Psoas muscle (tissue), 8 donors: ENCODE measurements around the gene COA4. TPM values are rescaled to one million over a fixed set of nuclear protein-coding genes. Genes with fewer than 3 reads are reported as not detected.
A peak's percentile ranks its signal among the peaks of the same experiment; 100 is the strongest.

Experiments
- ATAC-seq, 4 donors: fragments of 200-7000 bp; cut with Tn5 transposase; one replicate each; pipeline ENCODE4 v1.9.1; 2020; ENCODE audit warnings: moderate library complexity in 3 of 4, mild to moderate bottlenecking in 2 of 4
- DNase-seq, 2 donors: peaks; one replicate each; pipeline ENCODE4 v3.0.0-alpha.2; 2020
- H3K27ac ChIP-seq: fragments of 200-600 bp; one replicate; pipeline ENCODE4 v1.8.0; 2022
- H3K27me3 ChIP-seq, 3 donors: fragments of 200-600 bp in 1 of 3; one replicate each; pipeline versions ENCODE4 v1.6.1 to v1.8.0; 2013 to 2022; ENCODE audit warnings: low read length in 2 of 3, mild to moderate bottlenecking in 2 of 3, moderate library complexity in 1 of 3; ENCODE audit not compliant: insufficient read depth in 3 of 3
- H3K36me3 ChIP-seq, 2 donors: fragments of 200-600 bp in 1 of 2; one replicate each; pipeline versions ENCODE4 v1.6.1 to v1.8.0; 2013 to 2022; ENCODE audit warnings: low read depth in 1 of 2, mild to moderate bottlenecking in 1 of 2, moderate library complexity in 1 of 2; ENCODE audit not compliant: insufficient read depth in 1 of 2
- H3K4me1 ChIP-seq: fragments of 200-600 bp; one replicate; pipeline ENCODE4 v1.8.0; 2022
- H3K4me3 ChIP-seq: fragments of 200-600 bp; one replicate; pipeline ENCODE4 v1.8.0; 2022; ENCODE audit warnings: mild to moderate bottlenecking
- H3K9me3 ChIP-seq: fragments of 200-600 bp; one replicate; pipeline ENCODE4 v1.8.0; 2022
- WGBS, 3 donors: extraction: QIAGEN DNeasy Blood & Tissue Kit; methylation state at CpG; one replicate each; pipeline versions ENCODE4 v1.1.6 to v1.1.7; 2013; 5-methylcytosine and 5-hydroxymethylcytosine counted together
- intact Hi-C, 2 donors: fragments of 100-400 bp; cut with DNase I; formaldehyde crosslinking; loops; one replicate each; pipeline versions ENCODE4 v1.11.0 to v1.14.2; 2022
- polyA plus RNA-seq, 3 donors: library from polyadenylated mRNA; stranded (reverse); fragments of 200-250 nt; gene quantifications; one replicate each; pipeline ENCODE4 v1.2.3, GENCODE V29; 2013
- total RNA-seq, 4 donors: library from RNA; stranded (reverse); fragmentation: NEBNext Ultra II Directional in 2 of 4; extraction: Animal tissue kit (Norgen Biotek cat#: 25700) in 2 of 4; gene quantifications; one replicate each; pipeline versions ENCODE4 v1.2.1 to v1.2.4, GENCODE V29; 2021 to 2023
- TF ChIP-seq, protein P1 (sequence below): fragments of 200-600 bp; IDR thresholded peaks from one replicate; pipeline ENCODE4 v1.8.0; 2022; ENCODE audit warnings: antibody characterized with exemption
- donor health status: healthy with polysubstance abuse.
- donor health status: DM: no; HTN: no; CAD: no; lungs with moderate emphysema.
- donor health status: Bipolar disorder and iron deficiency.
- donor health status: healthy.
- donor health status: DM: yes; HTN: yes; CAD: no.
- donor health status: DM: no; HTN: no; CAD: no.
- donor health status: DM: no; HTN: no; CAD: no.
- donor health status: DM: yes; HTN: yes; CAD: no.

The COA4 gene
- total and polyA plus RNA-seq, 7 donors, result 59.3 to 138 (median 72.7) TPM

DNA sequence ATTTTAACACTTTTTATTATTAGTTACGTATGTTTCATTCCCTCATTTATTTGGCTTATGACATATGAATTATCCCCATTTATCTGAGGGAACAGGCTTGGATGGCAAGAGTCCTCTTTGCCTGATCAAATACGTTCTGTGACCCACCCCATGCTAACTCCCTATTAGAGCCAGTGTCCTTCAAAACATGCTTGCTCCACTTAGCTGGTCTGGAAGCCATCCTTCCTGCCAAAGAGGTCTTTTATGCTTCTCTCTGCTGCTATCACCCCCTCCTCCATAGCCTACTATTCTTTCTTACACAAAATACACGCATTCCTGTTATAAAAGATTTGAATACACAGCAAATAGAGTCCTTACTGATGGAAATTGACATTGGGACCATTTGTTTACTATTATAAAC is 6.4 kb downstream of the COA4 start:
- H3K27me3 ChIP-seq, result no peaks in the 10 kb centered on the region
- peaks cover 10 to 58% of the 10 kb centered on the region in 2 donors for H3K36me3 ChIP-seq
- DNase-seq (no peak), ATAC-seq (no peak)
- H3K9me3 ChIP-seq, result no peaks in the 10 kb centered on the region
- H3K4me3 ChIP-seq, result no peak overlapping the region
- no peak overlapping the region for H3K27ac ChIP-seq
- 88 to 89% (median 88%) methylated on average over 3 of the region's 3 CpGs for WGBS, 3 donors
- peaks cover 10% of the 10 kb centered on the region for H3K4me1 ChIP-seq
- TF ChIP-seq, protein P1, sequence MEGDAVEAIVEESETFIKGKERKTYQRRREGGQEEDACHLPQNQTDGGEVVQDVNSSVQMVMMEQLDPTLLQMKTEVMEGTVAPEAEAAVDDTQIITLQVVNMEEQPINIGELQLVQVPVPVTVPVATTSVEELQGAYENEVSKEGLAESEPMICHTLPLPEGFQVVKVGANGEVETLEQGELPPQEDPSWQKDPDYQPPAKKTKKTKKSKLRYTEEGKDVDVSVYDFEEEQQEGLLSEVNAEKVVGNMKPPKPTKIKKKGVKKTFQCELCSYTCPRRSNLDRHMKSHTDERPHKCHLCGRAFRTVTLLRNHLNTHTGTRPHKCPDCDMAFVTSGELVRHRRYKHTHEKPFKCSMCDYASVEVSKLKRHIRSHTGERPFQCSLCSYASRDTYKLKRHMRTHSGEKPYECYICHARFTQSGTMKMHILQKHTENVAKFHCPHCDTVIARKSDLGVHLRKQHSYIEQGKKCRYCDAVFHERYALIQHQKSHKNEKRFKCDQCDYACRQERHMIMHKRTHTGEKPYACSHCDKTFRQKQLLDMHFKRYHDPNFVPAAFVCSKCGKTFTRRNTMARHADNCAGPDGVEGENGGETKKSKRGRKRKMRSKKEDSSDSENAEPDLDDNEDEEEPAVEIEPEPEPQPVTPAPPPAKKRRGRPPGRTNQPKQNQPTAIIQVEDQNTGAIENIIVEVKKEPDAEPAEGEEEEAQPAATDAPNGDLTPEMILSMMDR, result no peak
- intact Hi-C loops, result no loop called here

DNA sequence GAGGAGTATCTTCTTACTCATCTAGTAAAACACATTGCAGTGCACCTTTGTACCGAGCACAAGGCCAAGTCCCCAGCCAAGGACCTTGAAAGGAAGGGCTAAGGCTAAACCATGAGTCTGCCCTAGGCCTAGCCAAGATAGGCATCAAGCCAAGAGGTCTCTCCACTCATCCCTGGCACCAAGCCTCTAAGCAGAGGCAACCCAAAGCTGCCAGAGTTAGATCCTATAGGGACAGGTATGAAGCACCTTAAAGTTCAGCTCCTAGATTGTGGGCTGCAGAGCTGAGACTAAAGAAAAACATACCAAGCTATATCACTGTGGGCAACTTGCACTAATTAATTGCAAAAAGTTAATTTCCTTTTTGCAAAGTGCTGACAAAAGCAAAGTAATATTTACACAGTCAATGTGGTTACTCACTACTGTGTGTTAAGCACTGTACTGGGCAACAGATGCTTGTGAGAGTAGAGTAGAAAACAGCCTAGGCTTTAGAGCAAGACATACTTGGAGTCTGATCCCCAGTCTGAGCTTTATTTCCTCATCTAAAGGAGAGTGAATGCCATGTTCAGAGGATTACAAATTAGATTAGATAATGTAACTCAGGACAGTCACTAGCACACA is 7.2 kb downstream of the COA4 start:
- WGBS, 3 donors, result 24 to 56% (median 26%) methylated on average over 1 of the region's 1 CpG
- Histone ChIP-seq H3K4me1 (peaks cover 5% of the 10 kb centered on the region), H3K9me3 (no peaks in the 10 kb centered on the region), H3K36me3 (peaks cover 6 to 58% of the 10 kb centered on the region in 2 donors), H3K27ac (no peak overlapping the region), H3K27me3 (no peaks in the 10 kb centered on the region), H3K4me3 (no peak overlapping the region)
- intact Hi-C loops, result no loop called here
- DNase-seq (no peak), ATAC-seq (peak in 2 of 4 donors; percentile 34 to 44)
- TF ChIP-seq, protein P1, result no peak

DNA sequence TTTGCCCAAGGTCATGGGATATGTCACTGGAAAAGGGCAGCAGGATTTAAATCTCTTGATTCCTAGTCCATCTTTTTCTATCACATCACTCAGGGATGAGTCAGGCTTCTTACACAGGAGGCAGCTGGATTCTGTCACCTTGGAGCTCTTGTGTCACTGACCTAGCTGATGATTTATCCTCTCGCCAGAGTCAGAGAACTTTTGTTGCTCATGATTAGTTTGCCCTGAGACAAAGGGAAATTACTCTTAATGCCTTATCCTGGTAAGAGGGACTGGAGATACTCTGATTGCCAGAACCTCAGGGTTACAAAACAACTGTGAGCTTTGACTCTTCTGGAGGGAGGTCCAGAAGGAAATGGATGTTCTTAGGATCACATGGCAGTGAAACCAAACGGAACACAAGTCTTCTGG is 10.1 kb downstream of the COA4 start:
- H3K36me3 ChIP-seq, result peaks cover 0 to 53% of the 10 kb centered on the region in 2 donors
- DNase-seq, result no peak

DNA sequence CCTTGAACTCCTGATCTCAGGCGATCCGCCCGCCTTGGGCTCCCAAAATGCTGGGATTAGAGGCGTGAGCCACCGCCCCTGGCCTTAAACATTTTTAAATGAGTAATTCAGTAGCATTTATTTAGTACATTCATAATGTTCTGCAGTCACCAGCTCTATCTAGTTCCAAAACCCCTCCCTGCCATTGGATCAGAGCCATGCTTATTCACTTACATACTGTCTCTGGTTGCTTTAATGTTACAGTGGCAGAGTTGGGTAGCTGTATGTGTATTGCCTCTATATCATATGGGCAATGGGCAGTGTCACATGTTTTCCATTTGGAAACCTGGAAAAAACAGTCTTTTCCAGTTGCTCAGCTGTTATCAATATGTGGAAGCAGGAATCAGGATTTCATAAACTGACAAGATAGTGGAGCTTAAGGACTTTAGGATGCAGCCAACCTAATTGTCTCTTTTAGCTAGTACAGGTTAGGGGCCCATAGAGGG is 10.5 kb downstream of the COA4 start:
- H3K36me3 ChIP-seq, result peaks cover 0 to 53% of the 10 kb centered on the region in 2 donors
- intact Hi-C loops, result no loop called here
- no peaks in the 10 kb centered on the region for H3K27me3 ChIP-seq
- H3K9me3 ChIP-seq, result no peaks in the 10 kb centered on the region
- TF ChIP-seq, protein P1, result no peak
- 74 to 90% (median 88%) methylated on average over 5 of the region's 5 CpGs for WGBS, 3 donors
- H3K4me1 ChIP-seq, result peaks cover 5% of the 10 kb centered on the region
- no peak overlapping the region for H3K4me3 ChIP-seq
- DNase-seq, result no peak
- no peak overlapping the region for H3K27ac ChIP-seq
- peak in 2 of 4 donors; percentile 13 to 27 for ATAC-seq

More for the DNA sequence above, 10.1 kb downstream of the COA4 start:
- TF ChIP-seq, protein P1, result no peak
- Histone ChIP-seq H3K4me1 (peaks cover 5% of the 10 kb centered on the region), H3K27me3 (no peaks in the 10 kb centered on the region), H3K4me3 (no peak overlapping the region), H3K27ac (peak overlapping the region; percentile 52), H3K9me3 (no peaks in the 10 kb centered on the region)
- intact Hi-C loops, result no loop called here
- ATAC-seq, result peak; percentile 76 to 88 (median 81)
- WGBS, 3 donors, result 46 to 57% (median 50%) methylated on average over 2 of the region's 2 CpGs
